ENCODE data around the gene IPPK.

The IPPK gene

GRCh38 chr9:92617951-92618510, 51.9 kb downstream of the IPPK start:
- TF ChIP-seq ZNF274 (IDR thresholded peaks at IDR 0.05; ENCODE audit: low read length) (no peak), ZNF274 (tag by site-specific recombination; IDR thresholded peaks at IDR 0.05; ENCODE audit: borderline replicate concordance) (no peak), MZF1 (tag by site-specific recombination; IDR thresholded peaks at IDR 0.05; ENCODE audit: borderline replicate concordance) (no peak), ZNF223 (tag by site-specific recombination; IDR thresholded peaks at IDR 0.05) (no peak), ZNF518A (tag by site-specific recombination; conservative IDR thresholded peaks at IDR 0.05; ENCODE audit: low read depth) (no peak), ZNF558 (tag by site-specific recombination; IDR thresholded peaks at IDR 0.05) (no peak), ZBTB48 (tag by site-specific recombination; IDR thresholded peaks at IDR 0.05) (no peak), ZNF529 (tag by site-specific recombination; IDR thresholded peaks at IDR 0.05; ENCODE audit: insufficient replicate concordance) (no peak), ZNF221 (tag by site-specific recombination; IDR thresholded peaks at IDR 0.05; ENCODE audit: borderline replicate concordance) (no peak), BCL6B (tag by site-specific recombination; IDR thresholded peaks at IDR 0.05) (no peak), HOXA7 (CRISPR knock-in tag; IDR thresholded peaks at IDR 0.05; ENCODE audit: borderline replicate concordance) (no peak), ATF2 (tag by site-specific recombination; IDR thresholded peaks at IDR 0.05; ENCODE audit: low read depth) (no peak), GLI2 (tag by site-specific recombination; IDR thresholded peaks at IDR 0.05; ENCODE audit: borderline replicate concordance, low read depth) (no peak)
- Histone ChIP-seq H3K9me3 (ENCODE audit: control insufficient read depth, insufficient read depth, low read depth, low read length) (no peaks in the 10 kb centered on the region), H3K27ac (ENCODE audit: extremely low read depth, low read depth, low read length) (no peak overlapping the region), H3K4me1 (ENCODE audit: control insufficient read depth, insufficient read depth, low read length) (no peaks in the 10 kb centered on the region), H3K36me3 (ENCODE audit: control insufficient read depth in 2 of 2, insufficient read depth in 1 of 2, low read length in 2 of 2) (peaks cover 4 to 83% of the 10 kb centered on the region in 2 experiments), H3K4me3 (ENCODE audit: low read depth, low read length) (no peak overlapping the region)
- CTCF ChIA-PET = interaction anchor here (1.5 to 1.6 kb wide), 2 partner anchors 16 to 290 kb away, joined by 4 to 7 read pairs; no protein-coding TSS in a partner anchor
- POLR2A ChIA-PET = no interaction called here

- Histone ChIP-seq H3K4me1 (ENCODE audit: control insufficient read depth, insufficient read depth, low read length) (no peaks in the 10 kb centered on the region), H3K4me3 (ENCODE audit: low read depth, low read length) (no peak overlapping the region), H3K27ac (ENCODE audit: extremely low read depth, low read depth, low read length) (no peak overlapping the region), H3K9me3 (ENCODE audit: control insufficient read depth, insufficient read depth, low read depth, low read length) (no peaks in the 10 kb centered on the region), H3K36me3 (ENCODE audit: control insufficient read depth in 2 of 2, insufficient read depth in 1 of 2, low read length in 2 of 2) (peaks cover 4 to 90% of the 10 kb centered on the region in 2 experiments)
- ChIA-PET POLR2A (interaction anchor here (1.3 kb wide), 1 partner anchor 291 kb away, joined by 3 read pairs; the partner anchor contains the start of gene CENPP), CTCF (interaction anchor here (1.5 to 1.6 kb wide), 2 partner anchors 17 to 289 kb away, joined by 4 to 7 read pairs; no protein-coding TSS in a partner anchor)
- TF ChIP-seq BCL6B (tag by site-specific recombination; IDR thresholded peaks at IDR 0.05) (no peak), SP7 (tag by site-specific recombination; IDR thresholded peaks at IDR 0.05) (no peak), GLIS2 (tag by site-specific recombination; IDR thresholded peaks at IDR 0.05) (no peak), ZNF518A (tag by site-specific recombination; conservative IDR thresholded peaks at IDR 0.05; ENCODE audit: low read depth) (no peak), KLF9 (tag by site-specific recombination; IDR thresholded peaks at IDR 0.05; ENCODE audit: low read depth) (no peak)
These were observed 52.6 kb downstream of the IPPK start for GRCh38 chr9:92617195-92617813.

Data from HEK293 (cell line).